SK-N-SH treated with all-trans-retinoic acid at 6 μM for 48 hours (cell line): ENCODE results near the gene GRK7.

Experiments used
- ATAC-seq: fragments of 200-7000 bp; cut with Tn5 transposase; 3 replicates; pipeline ENCODE4 v1.9.1; 2020; ENCODE audit warnings: mild to moderate bottlenecking, moderate library complexity
- BACH2 ChIP-seq: fragments of 250-450 bp; sonication (Bioruptor Pico); IDR thresholded peaks from 2 replicates; pipeline ENCODE4 v1.9.0; 2021; ENCODE audit warnings: mild to moderate bottlenecking, borderline replicate concordance
- CSDC2 ChIP-seq: fragments of 250-450 bp; sonication (Bioruptor Pico); IDR thresholded peaks from 2 replicates; pipeline ENCODE4 v1.5.0; 2020; ENCODE audit warnings: mild to moderate bottlenecking, moderate library complexity
- CSRNP3 ChIP-seq: fragments of 250-450 bp; sonication (Bioruptor Pico); IDR thresholded peaks from 2 replicates; pipeline ENCODE4 v1.5.1; 2021; ENCODE audit warnings: mild to moderate bottlenecking, moderate library complexity
- ESRRG ChIP-seq: fragments of 250-450 bp; sonication (Bioruptor Pico); IDR thresholded peaks from 2 replicates; pipeline ENCODE4 v1.6.1; 2021; ENCODE audit warnings: mild to moderate bottlenecking
- GLIS3 ChIP-seq: fragments of 250-450 bp; sonication (Bioruptor Pico); IDR thresholded peaks from 2 replicates; pipeline ENCODE4 v1.5.0; 2020; ENCODE audit warnings: mild to moderate bottlenecking, moderate library complexity
- ISL1 ChIP-seq: fragments of 250-450 bp; sonication (Bioruptor Pico); IDR thresholded peaks from 2 replicates; pipeline ENCODE4 v2.1.2; 2022; ENCODE audit warnings: mild to moderate bottlenecking, moderate library complexity
- OSR1 ChIP-seq: fragments of 250-450 bp; sonication (Bioruptor Pico); IDR thresholded peaks from 2 replicates; pipeline ENCODE4 v1.8.0; 2022; ENCODE audit warnings: moderate library complexity, mild to moderate bottlenecking, inconsistent platforms
- PATZ1 ChIP-seq: fragments of 250-450 bp; sonication (Bioruptor Pico); IDR thresholded peaks from 2 replicates; pipeline ENCODE4 v1.8.0; 2020; ENCODE audit warnings: mild to moderate bottlenecking, moderate library complexity, borderline replicate concordance
- POU6F1 ChIP-seq: fragments of 250-450 bp; sonication (Bioruptor Pico); IDR thresholded peaks from 2 replicates; pipeline ENCODE4 v1.8.0; 2021; ENCODE audit warnings: low read depth, mild to moderate bottlenecking, moderate library complexity, borderline replicate concordance
- PPARA ChIP-seq: fragments of 250-450 bp; sonication (Bioruptor Pico); IDR thresholded peaks from 2 replicates; pipeline ENCODE4 v1.5.0; 2020; ENCODE audit warnings: mild to moderate bottlenecking, borderline replicate concordance
- RARB ChIP-seq: fragments of 250-450 bp; sonication (Bioruptor Pico); IDR thresholded peaks from 2 replicates; pipeline ENCODE4 v1.8.0; 2021; ENCODE audit warnings: mild to moderate bottlenecking, moderate library complexity
- SNAI2 ChIP-seq: fragments of 250-450 bp; sonication (Bioruptor Pico); IDR thresholded peaks from 2 replicates; pipeline ENCODE4 v1.5.0; 2020; ENCODE audit warnings: mild to moderate bottlenecking, moderate library complexity
- TCF4 ChIP-seq: fragments of 250-450 bp; sonication (Bioruptor Pico); IDR thresholded peaks from 2 replicates; pipeline ENCODE4 v1.8.0; 2021; ENCODE audit warnings: mild to moderate bottlenecking, moderate library complexity, borderline replicate concordance
- TOX ChIP-seq: fragments of 250-450 bp; sonication (Bioruptor Pico); IDR thresholded peaks from 2 replicates; pipeline ENCODE4 v1.8.0; 2021; ENCODE audit warnings: mild to moderate bottlenecking, moderate library complexity, borderline replicate concordance
- TSHZ2 ChIP-seq: fragments of 250-450 bp; sonication (Bioruptor Pico); IDR thresholded peaks from 2 replicates; pipeline ENCODE4 v1.5.0; 2020; ENCODE audit warnings: mild to moderate bottlenecking, moderate library complexity
- ZC3H10 ChIP-seq: fragments of 250-450 bp; sonication (Bioruptor Pico); IDR thresholded peaks from 2 replicates; pipeline ENCODE4 v1.5.1; 2021; ENCODE audit warnings: mild to moderate bottlenecking, moderate library complexity
- ZFP3 ChIP-seq: fragments of 250-450 bp; sonication (Bioruptor Pico); IDR thresholded peaks from 2 replicates; pipeline ENCODE4 v1.5.0; 2020; ENCODE audit warnings: mild to moderate bottlenecking, moderate library complexity
- ZFP30 ChIP-seq: fragments of 450-650 bp; formaldehyde crosslinking; IDR thresholded peaks from 2 replicates; pipeline ENCODE4 v1.5.0; 2022; ENCODE audit warnings: mild to moderate bottlenecking, moderate library complexity
- ZNF8 ChIP-seq: fragments of 450-650 bp; formaldehyde crosslinking; IDR thresholded peaks from 2 replicates; pipeline ENCODE4 v1.5.0; 2020; ENCODE audit warnings: mild to moderate bottlenecking, moderate library complexity

The GRK7 gene

GRCh38 chr3:141779667-141780066 lies 16.5 kb downstream of the GRK7 start:
- no peak for TF ChIP-seq ESRRG (CRISPR knock-in tag)
- TF ChIP-seq CSDC2 (CRISPR knock-in tag) = no peak
- no peak for TF ChIP-seq CSRNP3 (CRISPR knock-in tag)
- no peak for TF ChIP-seq PATZ1 (CRISPR knock-in tag)
- TF ChIP-seq ZFP30 (CRISPR knock-in tag) = no peak
- TF ChIP-seq TCF4 (CRISPR knock-in tag) = no peak
- TF ChIP-seq BACH2 (CRISPR knock-in tag) = no peak
- ATAC-seq = no peak

- no peak for ATAC-seq
- TF ChIP-seq ZFP3 = no peak
- no peak for TF ChIP-seq RARB (CRISPR knock-in tag)
- no peak for TF ChIP-seq POU6F1 (CRISPR knock-in tag)
- no peak for TF ChIP-seq TCF4 (CRISPR knock-in tag)
- no peak for TF ChIP-seq TSHZ2 (CRISPR knock-in tag)
- TF ChIP-seq OSR1 (CRISPR knock-in tag) = no peak
- no peak for TF ChIP-seq TOX
- TF ChIP-seq ZFP30 (CRISPR knock-in tag) = no peak
- no peak for TF ChIP-seq PPARA (CRISPR knock-in tag)
- TF ChIP-seq ISL1 = no peak
- no peak for TF ChIP-seq GLIS3 (CRISPR knock-in tag)
- TF ChIP-seq CSDC2 (CRISPR knock-in tag) = no peak
- no peak for TF ChIP-seq ESRRG (CRISPR knock-in tag)
Measured at GRCh38 chr3:141782386-141782932, 19.3 kb downstream of the GRK7 start.

GRCh38 chr3:141783632-141784031 lies 20.4 kb downstream of the GRK7 start:
- no peak for TF ChIP-seq CSDC2 (CRISPR knock-in tag)
- TF ChIP-seq ZC3H10 (CRISPR knock-in tag) = no peak
- TF ChIP-seq PATZ1 (CRISPR knock-in tag) = no peak
- TF ChIP-seq ESRRG (CRISPR knock-in tag) = no peak
- no peak for TF ChIP-seq RARB (CRISPR knock-in tag)
- TF ChIP-seq POU6F1 (CRISPR knock-in tag) = no peak
- TF ChIP-seq GLIS3 (CRISPR knock-in tag) = no peak
- no peak for TF ChIP-seq ISL1
- no peak for TF ChIP-seq PPARA (CRISPR knock-in tag)
- TF ChIP-seq BACH2 (CRISPR knock-in tag) = no peak
- no peak for TF ChIP-seq ZNF8
- no peak for TF ChIP-seq SNAI2 (CRISPR knock-in tag)
- TF ChIP-seq TCF4 (CRISPR knock-in tag) = no peak
- no peak for ATAC-seq
